Colonic mucosa (tissue), 4 donors: Measurements from ENCODE around the gene P3R3URF. TPM values are rescaled to one million over a fixed set of nuclear protein-coding genes. Genes with fewer than 3 reads are reported as not detected.

Source experiments
- DNase-seq: peaks from one replicate; pipeline ENCODE4 v3.0.0-alpha.2; 2020
- H3K27ac ChIP-seq: fragments of 200-600 bp; one replicate; pipeline ENCODE4 v1.8.0; 2021
- H3K27me3 ChIP-seq: fragments of 200-600 bp; one replicate; pipeline ENCODE4 v1.8.0; 2021
- H3K36me3 ChIP-seq: fragments of 200-600 bp; one replicate; pipeline ENCODE4 v1.8.0; 2021
- H3K4me1 ChIP-seq: fragments of 200-600 bp; one replicate; pipeline ENCODE4 v1.8.0; 2021; ENCODE audit warnings: mild to moderate bottlenecking
- H3K4me3 ChIP-seq: fragments of 200-600 bp; one replicate; pipeline ENCODE4 v1.8.0; 2021
- H3K9ac ChIP-seq, 2 donors: one replicate each; pipeline ENCODE4 v1.7.0; 2013; ENCODE audit warnings: control low read depth in 2 of 2, low read depth in 2 of 2, low read length in 2 of 2
- H3K9me3 ChIP-seq: fragments of 200-600 bp; one replicate; pipeline ENCODE4 v1.8.0; 2021
- CTCF ChIP-seq: fragments of 200-600 bp; IDR thresholded peaks from one replicate; pipeline ENCODE4 v1.8.0; 2022; ENCODE audit warnings: antibody characterized with exemption, mild to moderate bottlenecking
- intact Hi-C: fragments of 100-400 bp; cut with DNase I; formaldehyde crosslinking; loops from one replicate; pipeline ENCODE4 v1.14.1; 2022
- total RNA-seq, 2 donors: library from RNA; stranded (reverse); fragmentation: NEBNext Ultra II Directional in 1 of 2; extraction: Animal tissue kit (Norgen Biotek cat#: 25700) in 1 of 2; gene quantifications; one replicate each; pipeline ENCODE4 v1.2.1, GENCODE V29; 2021
- donor health status: healthy.
- donor health status: DM: no; HTN: no; CAD: no.
- donor health status: DM: no; HTN: no; CAD: no.

Gene P3R3URF
- total RNA-seq, 2 donors from 2014 or later = not detected

GRCh38 chr1:46219551-46220520, 43.5 kb upstream of the P3R3URF start:
- H3K27me3 ChIP-seq = no peaks in the 10 kb centered on the region
- intact Hi-C loops = no loop called here
- H3K9ac ChIP-seq = no peak overlapping the region
- no peaks in the 10 kb centered on the region for H3K36me3 ChIP-seq
- H3K4me3 ChIP-seq = no peak overlapping the region
- no peaks in the 10 kb centered on the region for H3K4me1 ChIP-seq
- no peak for DNase-seq
- no peak for TF ChIP-seq CTCF
- H3K27ac ChIP-seq = no peak overlapping the region
- no peaks in the 10 kb centered on the region for H3K9me3 ChIP-seq

GRCh38 chr1:46218443-46218842, 42.2 kb upstream of the P3R3URF start:
- intact Hi-C loops = no loop called here
- DNase-seq = no peak
- H3K9me3 ChIP-seq = no peaks in the 10 kb centered on the region
- no peaks in the 10 kb centered on the region for H3K36me3 ChIP-seq
- no peak for TF ChIP-seq CTCF
- H3K27me3 ChIP-seq = no peaks in the 10 kb centered on the region
- no peak overlapping the region for H3K27ac ChIP-seq
- H3K9ac ChIP-seq = no peak overlapping the region
- no peaks in the 10 kb centered on the region for H3K4me1 ChIP-seq
- no peak overlapping the region for H3K4me3 ChIP-seq

- intact Hi-C loops = no loop called here
- Histone ChIP-seq H3K27ac (no peak overlapping the region), H3K27me3 (no peaks in the 10 kb centered on the region), H3K4me1 (no peaks in the 10 kb centered on the region), H3K4me3 (no peak overlapping the region), H3K36me3 (no peaks in the 10 kb centered on the region), H3K9ac (no peak overlapping the region), H3K9me3 (no peaks in the 10 kb centered on the region)
- no peak for DNase-seq
- no peak for TF ChIP-seq CTCF
Measured at GRCh38 chr1:46215504-46215903, 39.2 kb upstream of the P3R3URF start.

GRCh38 chr1:46211051-46211450, 34.8 kb upstream of the P3R3URF start:
- intact Hi-C loops = no loop called here
- no peak for DNase-seq
- H3K4me1 ChIP-seq = no peaks in the 10 kb centered on the region
- no peak for TF ChIP-seq CTCF
- no peaks in the 10 kb centered on the region for H3K9me3 ChIP-seq
- no peak overlapping the region for H3K4me3 ChIP-seq
- no peak overlapping the region for H3K9ac ChIP-seq
- no peak overlapping the region for H3K27ac ChIP-seq
- no peaks in the 10 kb centered on the region for H3K27me3 ChIP-seq
- H3K36me3 ChIP-seq = no peaks in the 10 kb centered on the region

GRCh38 chr1:46210561-46210960, 34.3 kb upstream of the P3R3URF start:
- no peak for DNase-seq
- Histone ChIP-seq H3K27me3 (no peaks in the 10 kb centered on the region), H3K36me3 (no peaks in the 10 kb centered on the region), H3K27ac (no peak overlapping the region), H3K9me3 (no peaks in the 10 kb centered on the region), H3K9ac (no peak overlapping the region), H3K4me3 (no peak overlapping the region), H3K4me1 (no peaks in the 10 kb centered on the region)
- TF ChIP-seq CTCF = no peak
- intact Hi-C loops = no loop called here
